Kidney (tissue), 14 donors: ENCODE measurements around the gene ISOC1. TPM values are rescaled to one million over a fixed set of nuclear protein-coding genes. Genes with fewer than 3 reads are reported as not detected.

Experiments
- DNase-seq, 5 donors: peaks; one replicate each; pipeline ENCODE4 v3.0.0-alpha.2; 2013 to 2020
- FAIRE-seq: peaks from 2 replicates; lab custom pipeline; 2012; peaks lifted over from hg19 to GRCh38; lab: Jason Lieb, UNC
- H3K27ac ChIP-seq, 2 donors: one replicate each; pipeline ENCODE4 v1.7.0; 2013; ENCODE audit warnings: low read depth in 2 of 2, low read length in 2 of 2, inconsistent platforms in 1 of 2
- H3K27me3 ChIP-seq: one replicate; pipeline ENCODE4 v1.7.1; 2013; ENCODE audit warnings: low read length, inconsistent platforms; ENCODE audit not compliant: control insufficient read depth, insufficient read depth
- H3K36me3 ChIP-seq, 3 donors: one replicate each; pipeline versions ENCODE4 v1.7.0 to v1.7.1; 2013; ENCODE audit warnings: low read length in 3 of 3, control low read depth in 1 of 3, inconsistent platforms in 1 of 3; ENCODE audit not compliant: insufficient read depth in 3 of 3, control insufficient read depth in 2 of 3
- H3K4me1 ChIP-seq, 3 donors: one replicate each; pipeline versions ENCODE4 v1.7.0 to v1.7.1; 2013; ENCODE audit warnings: low read length in 3 of 3, inconsistent platforms in 1 of 3, low read depth in 1 of 3; ENCODE audit not compliant: control insufficient read depth in 2 of 3, insufficient read depth in 2 of 3
- H3K4me3 ChIP-seq, 3 donors: one replicate each; pipeline versions ENCODE4 v1.7.0 to v1.8.1; 2013; ENCODE audit warnings: low read length in 3 of 3, control low read depth in 1 of 3, inconsistent platforms in 1 of 3
- H3K9ac ChIP-seq, 3 donors: one replicate each; pipeline versions ENCODE4 v1.7.0 to v1.7.1; 2013; ENCODE audit warnings: low read length in 3 of 3, control low read depth in 1 of 3, inconsistent platforms in 1 of 3
- H3K9me3 ChIP-seq, 3 donors: one replicate each; pipeline versions ENCODE4 v1.7.0 to v1.7.1; 2013; ENCODE audit warnings: low read length in 3 of 3, control low read depth in 1 of 3, inconsistent platforms in 1 of 3; ENCODE audit not compliant: control insufficient read depth in 2 of 3, insufficient read depth in 1 of 3
- CTCF ChIP-seq: IDR thresholded peaks from 3 replicates; pipeline ENCODE4 v1.5.1; 2012; ENCODE audit warnings: mild to moderate bottlenecking, moderate library complexity, borderline replicate concordance; ENCODE audit not compliant: insufficient read depth; ENCODE audit errors: extremely low read depth
- intact Hi-C: fragments of 100-400 bp; cut with DNase I; formaldehyde crosslinking; loops from one replicate; pipeline ENCODE4 v1.11.1; 2022
- polyA plus RNA-seq: library from polyadenylated mRNA; stranded (reverse); fragments of 350-450 nt; fragmentation: Illumina TruSeq; extraction: RNeasy Lipid Tissue Mini Kit (QIAGEN cat#74804); gene quantifications from one replicate; pipeline ENCODE4 v1.2.3, GENCODE V29; 2014; ENCODE audit warnings: low read depth, low replicate concordance; ENCODE audit not compliant: insufficient read depth
- total RNA-seq: library from RNA; stranded (reverse); fragmentation: NEBNext Ultra II Directional; extraction: Animal tissue kit (Norgen Biotek cat#: 25700); gene quantifications from one replicate; pipeline ENCODE4 v1.2.1, GENCODE V29; 2021
- donor health status: control.
- donor health status: control.
- donor health status: control.
- donor health status: control.
- donor health status: control.
- donor health status: DM: yes; HTN: yes; CAD: no.
- donor health status: Normal renal cell carcinoma (clear cell type).

ISOC1 gene
- total and polyA plus RNA-seq, 2 donors from 2014 or later: 12.4 to 29.3 TPM

- Histone ChIP-seq H3K4me3 (no peak overlapping the region), H3K9ac (no peak overlapping the region), H3K9me3 (no peaks in the 10 kb centered on the region), H3K27ac (no peak overlapping the region), H3K4me1 (peaks cover 0 to 4% (median 0%) of the 10 kb centered on the region in 3 donors), H3K36me3 (peaks cover under 1 to 2% (median 2%) of the 10 kb centered on the region in 3 donors), H3K27me3 (no peaks in the 10 kb centered on the region)
- DNase-seq (no peak), FAIRE-seq (no peak)
- intact Hi-C loops: no loop called here
- no peak for TF ChIP-seq CTCF
Measured at GRCh38 chr5:129101794-129102193, 7.2 kb downstream of the ISOC1 start.

GRCh38 chr5:129103397-129103796, 8.8 kb downstream of the ISOC1 start:
- TF ChIP-seq CTCF: no peak

GRCh38 chr5:129104915-129105455, 10.4 kb downstream of the ISOC1 start:
- no peak overlapping the region for H3K27ac ChIP-seq
- no peaks in the 10 kb centered on the region for H3K4me1 ChIP-seq
- H3K36me3 ChIP-seq: peaks cover 2 to 19% (median 6%) of the 10 kb centered on the region in 3 donors
- H3K27me3 ChIP-seq: no peaks in the 10 kb centered on the region
- intact Hi-C loops: no loop called here
- FAIRE-seq (no peak), DNase-seq (no peak)
- no peaks in the 10 kb centered on the region for H3K9me3 ChIP-seq
- H3K9ac ChIP-seq: no peak overlapping the region
- no peak overlapping the region for H3K4me3 ChIP-seq
- no peak for TF ChIP-seq CTCF

More at GRCh38 chr5:129103397-129103796, 8.8 kb downstream of the ISOC1 start:
- H3K36me3 ChIP-seq: peaks cover 2 to 15% (median 6%) of the 10 kb centered on the region in 3 donors
- H3K4me3 ChIP-seq: no peak overlapping the region
- no peaks in the 10 kb centered on the region for H3K9me3 ChIP-seq
- H3K9ac ChIP-seq: no peak overlapping the region
- intact Hi-C loops: no loop called here
- no peak for FAIRE-seq
- no peaks in the 10 kb centered on the region for H3K27me3 ChIP-seq
- H3K4me1 ChIP-seq: peaks cover 0 to 2% (median 0%) of the 10 kb centered on the region in 3 donors
- no peak overlapping the region for H3K27ac ChIP-seq
- DNase-seq: no peak

GRCh38 chr5:129107637-129108036, 13.1 kb downstream of the ISOC1 start:
- no peak overlapping the region for H3K27ac ChIP-seq
- no peak overlapping the region for H3K9ac ChIP-seq
- peaks cover 2 to 21% (median 6%) of the 10 kb centered on the region in 3 donors for H3K36me3 ChIP-seq
- TF ChIP-seq CTCF: no peak
- no peak overlapping the region for H3K4me3 ChIP-seq
- no peaks in the 10 kb centered on the region for H3K4me1 ChIP-seq
- no peaks in the 10 kb centered on the region for H3K27me3 ChIP-seq
- FAIRE-seq (no peak), DNase-seq (no peak)
- intact Hi-C loops: no loop called here
- no peaks in the 10 kb centered on the region for H3K9me3 ChIP-seq
